Activated T-helper 17 cell treated with anti-CD3 and anti-CD28 coated beads, Interleukin-2, amount 50 U/mL, for 72 hours (primary cell): ENCODE measurements around the gene SPTBN5. TPM values are rescaled to one million over a fixed set of nuclear protein-coding genes. Genes with fewer than 3 reads are reported as not detected.

ENCODE experiments used
- ATAC-seq: fragments of 150-1000 bp; cut with Tn5 transposase; replicated peaks from 2 replicates; pipeline ENCODE4 v1.10.0; 2021; ENCODE audit warnings: mild to moderate bottlenecking, moderate library complexity
- H3K27ac Mint-ChIP-seq: one replicate; pipeline ENCODE4 v1.8.0; 2022; ENCODE audit warnings: mixed read lengths
- H3K27me3 Mint-ChIP-seq: one replicate; pipeline ENCODE4 v1.8.0; 2022; ENCODE audit warnings: mixed read lengths
- H3K36me3 Mint-ChIP-seq: one replicate; pipeline ENCODE4 v1.8.0; 2022; ENCODE audit warnings: low read depth, mild to moderate bottlenecking, mixed read lengths
- H3K4me1 Mint-ChIP-seq: one replicate; pipeline ENCODE4 v1.8.0; 2022; ENCODE audit warnings: mixed read lengths
- H3K4me3 Mint-ChIP-seq: one replicate; pipeline ENCODE4 v1.8.0; 2022; ENCODE audit warnings: mild to moderate bottlenecking, mixed read lengths
- H3K9me3 Mint-ChIP-seq: one replicate; pipeline ENCODE4 v1.8.0; 2022; ENCODE audit warnings: mixed read lengths
- total RNA-seq, 2 donors: library from RNA; stranded (reverse); gene quantifications; one replicate each; pipeline ENCODE4 v1.2.3, GENCODE V29; 2022

Gene SPTBN5
- total RNA-seq, 2 donors from 2014 or later = 2.4 to 4.9 TPM

- peaks cover 5% of the 10 kb centered on the region for H3K4me1 Mint-ChIP-seq
- peaks cover 97% of the 10 kb centered on the region for H3K36me3 Mint-ChIP-seq
- no peaks in the 10 kb centered on the region for H3K27me3 Mint-ChIP-seq
- no peak for ATAC-seq
- no peaks in the 10 kb centered on the region for H3K9me3 Mint-ChIP-seq
- no peak overlapping the region for H3K27ac Mint-ChIP-seq
- no peak overlapping the region for H3K4me3 Mint-ChIP-seq
These were observed 25.5 kb upstream of the SPTBN5 start for GRCh38 chr15:41919201-41919820.

GRCh38 chr15:41918506-41919126 is 24.8 kb upstream of the SPTBN5 start:
- Mint-ChIP-seq H3K9me3 (no peaks in the 10 kb centered on the region), H3K4me3 (no peak overlapping the region), H3K27ac (no peak overlapping the region), H3K27me3 (no peaks in the 10 kb centered on the region), H3K36me3 (peaks cover 97% of the 10 kb centered on the region), H3K4me1 (peaks cover 5% of the 10 kb centered on the region)
- no peak for ATAC-seq

GRCh38 chr15:41917767-41918430 is 24.0 kb upstream of the SPTBN5 start:
- no peak overlapping the region for H3K4me3 Mint-ChIP-seq
- ATAC-seq = peak; percentile 24
- no peak overlapping the region for H3K27ac Mint-ChIP-seq
- no peaks in the 10 kb centered on the region for H3K9me3 Mint-ChIP-seq
- no peaks in the 10 kb centered on the region for H3K27me3 Mint-ChIP-seq
- H3K4me1 Mint-ChIP-seq = peaks cover 5% of the 10 kb centered on the region
- peaks cover 97% of the 10 kb centered on the region for H3K36me3 Mint-ChIP-seq

GRCh38 chr15:41915255-41915994 is 21.6 kb upstream of the SPTBN5 start:
- no peak for ATAC-seq
- Mint-ChIP-seq H3K27ac (peak overlapping the region; percentile 3), H3K27me3 (no peaks in the 10 kb centered on the region), H3K4me1 (peaks cover 5% of the 10 kb centered on the region), H3K36me3 (peaks cover 94% of the 10 kb centered on the region), H3K9me3 (no peaks in the 10 kb centered on the region), H3K4me3 (no peak overlapping the region)

- Mint-ChIP-seq H3K27me3 (no peaks in the 10 kb centered on the region), H3K36me3 (peaks cover 91% of the 10 kb centered on the region), H3K4me1 (peaks cover 5% of the 10 kb centered on the region), H3K9me3 (no peaks in the 10 kb centered on the region), H3K27ac (peak overlapping the region; percentile 22), H3K4me3 (no peak overlapping the region)
- ATAC-seq = no peak
These were observed 20.6 kb upstream of the SPTBN5 start for GRCh38 chr15:41914411-41914810.

GRCh38 chr15:41913256-41913655 is 19.4 kb upstream of the SPTBN5 start:
- Mint-ChIP-seq H3K9me3 (no peaks in the 10 kb centered on the region), H3K27ac (peak overlapping the region; percentile 36), H3K4me1 (peaks cover 5% of the 10 kb centered on the region)

GRCh38 chr15:41911691-41912345 is 18.0 kb upstream of the SPTBN5 start:
- Mint-ChIP-seq H3K4me1 (peaks cover 5% of the 10 kb centered on the region), H3K4me3 (no peak overlapping the region), H3K9me3 (no peaks in the 10 kb centered on the region), H3K27ac (peak overlapping the region; percentile 65), H3K36me3 (peaks cover 94% of the 10 kb centered on the region), H3K27me3 (no peaks in the 10 kb centered on the region)
- ATAC-seq = no peak

More at GRCh38 chr15:41913256-41913655, 19.4 kb upstream of the SPTBN5 start:
- no peaks in the 10 kb centered on the region for H3K27me3 Mint-ChIP-seq
- ATAC-seq = no peak
- peaks cover 91% of the 10 kb centered on the region for H3K36me3 Mint-ChIP-seq
- H3K4me3 Mint-ChIP-seq = no peak overlapping the region

- no peaks in the 10 kb centered on the region for H3K4me1 Mint-ChIP-seq
- ATAC-seq = no peak
- H3K27ac Mint-ChIP-seq = peak overlapping the region; percentile 13
- no peaks in the 10 kb centered on the region for H3K9me3 Mint-ChIP-seq
- peaks cover 94% of the 10 kb centered on the region for H3K36me3 Mint-ChIP-seq
- H3K27me3 Mint-ChIP-seq = no peaks in the 10 kb centered on the region
- no peak overlapping the region for H3K4me3 Mint-ChIP-seq
These were observed 15.0 kb upstream of the SPTBN5 start for GRCh38 chr15:41908736-41909461.

- peaks cover 94% of the 10 kb centered on the region for H3K36me3 Mint-ChIP-seq
- H3K27me3 Mint-ChIP-seq = no peaks in the 10 kb centered on the region
- peaks cover 3% of the 10 kb centered on the region for H3K4me1 Mint-ChIP-seq
- H3K9me3 Mint-ChIP-seq = no peaks in the 10 kb centered on the region
- H3K4me3 Mint-ChIP-seq = no peak overlapping the region
- no peak overlapping the region for H3K27ac Mint-ChIP-seq
- ATAC-seq = no peak
These were observed 13.3 kb upstream of the SPTBN5 start for GRCh38 chr15:41907141-41907540.

- no peak overlapping the region for H3K4me3 Mint-ChIP-seq
- no peak for ATAC-seq
- no peak overlapping the region for H3K27ac Mint-ChIP-seq
- H3K36me3 Mint-ChIP-seq = peaks cover 94% of the 10 kb centered on the region
- no peaks in the 10 kb centered on the region for H3K9me3 Mint-ChIP-seq
- no peaks in the 10 kb centered on the region for H3K27me3 Mint-ChIP-seq
- peaks cover 4% of the 10 kb centered on the region for H3K4me1 Mint-ChIP-seq
These were observed 12.8 kb upstream of the SPTBN5 start for GRCh38 chr15:41906608-41907007.

- ATAC-seq = peak; percentile 9
- peaks cover 4% of the 10 kb centered on the region for H3K4me1 Mint-ChIP-seq
- no peaks in the 10 kb centered on the region for H3K27me3 Mint-ChIP-seq
- H3K4me3 Mint-ChIP-seq = no peak overlapping the region
- H3K36me3 Mint-ChIP-seq = peaks cover 99% of the 10 kb centered on the region
- H3K27ac Mint-ChIP-seq = peak overlapping the region; percentile 65
- no peaks in the 10 kb centered on the region for H3K9me3 Mint-ChIP-seq
These were observed 11.4 kb upstream of the SPTBN5 start for GRCh38 chr15:41905036-41905793.

GRCh38 chr15:41904541-41905005 is 10.7 kb upstream of the SPTBN5 start:
- peak; percentile 80 for ATAC-seq
- Mint-ChIP-seq H3K27ac (peak overlapping the region; percentile 65), H3K4me3 (no peak overlapping the region), H3K9me3 (no peaks in the 10 kb centered on the region), H3K27me3 (no peaks in the 10 kb centered on the region), H3K36me3 (peaks cover 99% of the 10 kb centered on the region), H3K4me1 (peaks cover 4% of the 10 kb centered on the region)

- H3K36me3 Mint-ChIP-seq = peaks cover 99% of the 10 kb centered on the region
- no peaks in the 10 kb centered on the region for H3K9me3 Mint-ChIP-seq
- peaks cover 4% of the 10 kb centered on the region for H3K4me1 Mint-ChIP-seq
- no peak overlapping the region for H3K4me3 Mint-ChIP-seq
- no peak for ATAC-seq
- H3K27me3 Mint-ChIP-seq = no peaks in the 10 kb centered on the region
- no peak overlapping the region for H3K27ac Mint-ChIP-seq
These were observed 9.9 kb upstream of the SPTBN5 start for GRCh38 chr15:41903782-41904181.
